Duodenal mucosa (tissue), 2 donors: Measurements from ENCODE around the gene NPAS4.
"Not testable (repeated sequence)": the region's sequence is repeated elsewhere in the genome, so short reads cannot be mapped to it uniquely, and the experiment has no call there.

Experiments
- H3K27ac ChIP-seq: one replicate; pipeline ENCODE4 v1.7.0; 2013; ENCODE audit warnings: low read depth, low read length
- H3K27me3 ChIP-seq, 2 donors: one replicate each; pipeline ENCODE4 v1.7.0; 2013; ENCODE audit warnings: low read length in 2 of 2, control low read depth in 1 of 2; ENCODE audit not compliant: insufficient read depth in 2 of 2, control insufficient read depth in 1 of 2
- H3K36me3 ChIP-seq, 2 donors: one replicate each; pipeline ENCODE4 v1.7.0; 2013; ENCODE audit warnings: low read length in 2 of 2, control low read depth in 1 of 2; ENCODE audit not compliant: insufficient read depth in 2 of 2, control insufficient read depth in 1 of 2
- H3K4me1 ChIP-seq, 2 donors: one replicate each; pipeline ENCODE4 v1.7.0; 2013; ENCODE audit warnings: low read length in 2 of 2, control low read depth in 1 of 2; ENCODE audit not compliant: insufficient read depth in 2 of 2, control insufficient read depth in 1 of 2
- H3K4me3 ChIP-seq, 2 donors: one replicate each; pipeline ENCODE4 v1.7.0; 2013; ENCODE audit warnings: low read length in 2 of 2, low read depth in 1 of 2
- H3K9ac ChIP-seq, 2 donors: one replicate each; pipeline ENCODE4 v1.7.0; 2013; ENCODE audit warnings: low read length in 2 of 2, low read depth in 1 of 2
- H3K9me3 ChIP-seq, 2 donors: one replicate each; pipeline ENCODE4 v1.7.0; 2013; ENCODE audit warnings: low read length in 2 of 2, control low read depth in 1 of 2; ENCODE audit not compliant: control insufficient read depth in 1 of 2

The NPAS4 gene

DNA sequence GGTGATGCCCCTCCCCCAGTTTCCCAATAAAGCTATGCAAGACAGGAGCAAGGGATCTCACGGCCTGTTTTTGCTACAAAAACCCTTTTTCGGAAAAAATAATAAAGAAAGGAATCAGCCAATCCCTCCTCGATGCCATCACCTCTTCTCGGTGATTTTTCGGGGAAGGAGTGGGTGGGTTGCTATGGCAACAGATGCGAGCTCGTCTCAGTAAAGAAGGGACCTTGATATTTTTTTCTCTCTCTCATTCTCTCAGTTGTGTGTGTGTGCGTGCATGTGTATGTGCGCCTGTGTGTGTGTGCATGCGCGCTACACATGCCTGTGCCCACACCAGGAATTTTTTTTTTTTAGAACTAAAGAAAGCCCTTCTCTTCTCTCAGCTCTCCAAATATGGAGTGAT lies 3.8 kb upstream of the NPAS4 start:
- Histone ChIP-seq H3K9me3 (no peaks in the 10 kb centered on the region), H3K9ac (no peak overlapping the region), H3K4me3 (no peak overlapping the region), H3K27ac (no peak overlapping the region), H3K4me1 (no peaks in the 10 kb centered on the region), H3K36me3 (no peaks in the 10 kb centered on the region), H3K27me3 (peaks cover 7 to 29% of the 10 kb centered on the region in 2 donors)

DNA sequence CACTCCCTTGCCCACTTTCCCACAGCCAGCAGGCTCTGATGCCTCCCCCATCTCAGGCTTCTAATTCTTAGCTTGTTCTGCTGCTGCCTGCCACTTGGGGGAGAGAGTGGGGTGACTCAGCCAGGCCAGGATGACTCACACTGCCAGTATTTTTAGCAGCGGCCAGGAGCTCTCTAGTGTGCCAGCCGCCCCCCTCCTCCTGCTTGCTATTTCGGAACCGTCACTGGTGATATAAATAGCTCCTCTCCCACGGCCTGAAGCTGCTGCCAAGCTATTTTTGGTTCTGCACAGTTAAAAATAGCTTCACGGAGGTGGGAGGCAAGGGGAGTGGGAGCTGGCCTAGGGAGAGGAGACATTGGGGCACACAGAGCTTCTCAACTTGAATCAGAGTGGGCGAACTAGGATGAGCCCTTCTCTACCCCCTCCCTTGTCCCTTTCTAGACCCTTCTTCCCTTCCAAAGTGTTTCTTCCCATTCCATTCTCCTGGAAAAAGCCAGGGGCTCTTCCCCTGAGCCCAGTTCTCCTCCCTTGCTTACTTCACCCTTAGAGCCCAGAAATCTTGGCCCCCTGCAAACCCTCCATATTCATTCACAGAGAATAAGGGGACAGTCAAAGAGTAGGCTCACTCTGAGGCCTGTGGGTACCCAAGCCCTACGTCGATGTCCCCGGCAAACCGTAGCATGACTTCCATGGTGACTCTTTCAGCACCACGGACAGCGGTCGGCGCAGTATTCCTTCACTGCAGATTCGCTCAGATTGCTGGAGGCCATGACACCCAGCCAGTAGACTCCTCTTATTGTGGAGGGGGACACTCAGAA lies 2.5 kb upstream of the NPAS4 start:
- no peak overlapping the region for H3K27ac ChIP-seq
- H3K9me3 ChIP-seq: no peaks in the 10 kb centered on the region
- no peak overlapping the region for H3K9ac ChIP-seq
- peaks cover 7 to 29% of the 10 kb centered on the region in 2 donors for H3K27me3 ChIP-seq
- no peaks in the 10 kb centered on the region for H3K36me3 ChIP-seq
- H3K4me3 ChIP-seq: no peak overlapping the region
- H3K4me1 ChIP-seq: no peaks in the 10 kb centered on the region

GRCh38 chr11:66418986-66419308 lies 1.9 kb upstream of the NPAS4 start:
- peaks cover 7 to 26% of the 10 kb centered on the region in 2 donors for H3K27me3 ChIP-seq

GRCh38 chr11:66419825-66420224 lies 1.0 kb upstream of the NPAS4 start:
- H3K4me3 ChIP-seq: no peak overlapping the region
- no peak overlapping the region for H3K27ac ChIP-seq
- H3K36me3 ChIP-seq: no peaks in the 10 kb centered on the region
- H3K4me1 ChIP-seq: no peaks in the 10 kb centered on the region
- H3K9me3 ChIP-seq: no peaks in the 10 kb centered on the region
- H3K27me3 ChIP-seq: peaks cover 7 to 21% of the 10 kb centered on the region in 2 donors
- no peak overlapping the region for H3K9ac ChIP-seq

More at GRCh38 chr11:66418986-66419308, 1.9 kb upstream of the NPAS4 start:
- H3K9ac ChIP-seq: no peak overlapping the region
- no peaks in the 10 kb centered on the region for H3K4me1 ChIP-seq
- H3K27ac ChIP-seq: no peak overlapping the region
- no peaks in the 10 kb centered on the region for H3K9me3 ChIP-seq
- no peaks in the 10 kb centered on the region for H3K36me3 ChIP-seq
- H3K4me3 ChIP-seq: no peak overlapping the region

- Histone ChIP-seq H3K4me3 (no peak overlapping the region), H3K36me3 (no peaks in the 10 kb centered on the region), H3K4me1 (no peaks in the 10 kb centered on the region), H3K9me3 (no peaks in the 10 kb centered on the region), H3K9ac (no peak overlapping the region), H3K27me3 (peaks cover 7 to 18% of the 10 kb centered on the region in 2 donors), H3K27ac (no peak overlapping the region)
These were observed 814 bp downstream of the NPAS4 start for GRCh38 chr11:66421492-66422205.

- no peaks in the 10 kb centered on the region for H3K9me3 ChIP-seq
- H3K9ac ChIP-seq: no peak overlapping the region
- H3K36me3 ChIP-seq: no peaks in the 10 kb centered on the region
- no peaks in the 10 kb centered on the region for H3K27me3 ChIP-seq
- no peaks in the 10 kb centered on the region for H3K4me1 ChIP-seq
- H3K4me3 ChIP-seq: no peak overlapping the region
- no peak overlapping the region for H3K27ac ChIP-seq
These were observed 5.5 kb downstream of the NPAS4 start for GRCh38 chr11:66426314-66426713.

DNA sequence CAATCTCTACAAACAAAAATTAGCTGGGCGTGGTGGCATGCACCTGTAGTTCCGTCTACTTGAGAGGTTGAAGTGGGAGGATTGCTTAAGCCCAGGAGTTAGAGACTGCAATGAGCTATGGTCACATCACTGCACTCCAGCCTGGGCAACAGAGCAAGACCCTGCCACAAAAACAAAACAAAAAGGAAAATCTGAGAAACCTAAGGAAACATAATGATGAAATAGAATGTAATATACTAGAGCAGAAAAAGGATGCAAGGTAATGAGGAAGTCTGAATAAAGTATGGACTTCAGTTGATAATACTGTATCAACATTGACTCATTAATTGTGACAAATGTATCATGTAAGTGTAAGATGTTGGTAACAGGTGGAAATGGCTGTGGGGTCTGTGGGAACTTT lies 8.1 kb downstream of the NPAS4 start:
- Histone ChIP-seq H3K27ac (no peak overlapping the region), H3K36me3 (peaks cover 0 to 4% of the 10 kb centered on the region in 2 donors), H3K9ac (no peak overlapping the region), H3K4me3 (no peak overlapping the region), H3K9me3 (no peaks in the 10 kb centered on the region), H3K4me1 (no peaks in the 10 kb centered on the region), H3K27me3 (no peaks in the 10 kb centered on the region)

- Histone ChIP-seq H3K4me3 (no peak overlapping the region), H3K36me3 (peaks cover 2 to 6% of the 10 kb centered on the region in 2 donors), H3K27me3 (no peaks in the 10 kb centered on the region), H3K9ac (no peak overlapping the region), H3K4me1 (no peaks in the 10 kb centered on the region), H3K27ac (no peak overlapping the region), H3K9me3 (no peaks in the 10 kb centered on the region)
These were observed 9.3 kb downstream of the NPAS4 start for GRCh38 chr11:66429983-66430602.

DNA sequence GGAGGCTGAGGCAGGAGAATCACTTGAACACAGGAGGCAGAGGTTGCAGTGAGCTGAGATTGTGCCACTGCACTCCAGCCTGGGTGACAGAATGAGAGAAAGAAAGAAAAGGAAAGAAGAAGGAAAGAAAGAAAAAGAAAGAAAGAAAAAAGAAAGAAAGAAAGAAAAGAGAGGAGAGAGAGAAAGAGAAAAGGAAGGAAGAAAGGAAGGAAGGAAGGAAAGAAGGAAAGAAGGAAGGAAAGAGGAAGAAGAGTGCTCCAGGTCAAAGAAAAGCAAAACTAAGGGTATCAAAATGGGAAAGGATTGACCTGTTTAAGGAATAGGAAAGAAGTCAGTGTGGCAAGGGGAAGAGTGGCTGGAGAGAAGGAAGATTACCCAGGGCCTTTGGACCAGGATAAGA lies 10.5 kb downstream of the NPAS4 start:
- not testable (repeated sequence) for H3K4me1 ChIP-seq, H3K4me3 ChIP-seq, H3K9ac ChIP-seq, H3K27ac ChIP-seq, H3K9me3 ChIP-seq, H3K27me3 ChIP-seq
- peaks cover 5 to 14% of the 10 kb centered on the region in 2 donors for H3K36me3 ChIP-seq

GRCh38 chr11:66431871-66432329 lies 11.1 kb downstream of the NPAS4 start:
- H3K36me3 ChIP-seq: peaks cover 5 to 18% of the 10 kb centered on the region in 2 donors
- H3K27me3 ChIP-seq, H3K4me1 ChIP-seq, H3K9ac ChIP-seq, H3K27ac ChIP-seq, H3K4me3 ChIP-seq, H3K9me3 ChIP-seq: not testable (repeated sequence)
